Smooth muscle cell (in vitro differentiated cells): ENCODE results near the gene ABHD14A. TPM values are rescaled to one million over a fixed set of nuclear protein-coding genes. Genes with fewer than 3 reads are reported as not detected.

ENCODE experiments used
- DNase-seq: peaks from one replicate; lab custom pipeline; 2025; ENCODE audit not compliant: unreplicated experiment; lab: John Stamatoyannopoulos, UW
- H2AFZ ChIP-seq: fragments of 200-600 bp; sonication (generic); 2 replicates; pipeline ENCODE4 v1.6.0; 2016; ENCODE audit warnings: antibody characterized with exemption, low read depth, mild to moderate bottlenecking
- H3F3A ChIP-seq: fragments of 200-600 bp; sonication (generic); 2 replicates; pipeline ENCODE4 v1.6.0; 2017; ENCODE audit warnings: antibody characterized with exemption, low read depth
- H3K27ac ChIP-seq: fragments of 200-600 bp; sonication (generic); 2 replicates; pipeline ENCODE4 v1.5.1; 2016; ENCODE audit warnings: low read depth, mild to moderate bottlenecking
- H3K27me3 ChIP-seq: fragments of 200-600 bp; sonication (generic); 2 replicates; pipeline ENCODE4 v1.6.1; 2016; ENCODE audit warnings: low read depth, mild to moderate bottlenecking
- H3K36me3 ChIP-seq: fragments of 200-600 bp; sonication (generic); 2 replicates; pipeline ENCODE4 v1.5.1; 2016; ENCODE audit warnings: low read depth
- H3K4me1 ChIP-seq: fragments of 200-600 bp; sonication (generic); 2 replicates; pipeline ENCODE4 v1.5.1; 2016; ENCODE audit warnings: low read depth
- H3K4me2 ChIP-seq: fragments of 200-600 bp; sonication (generic); 2 replicates; pipeline ENCODE4 v1.6.0; 2016; ENCODE audit warnings: mild to moderate bottlenecking
- H3K4me3 ChIP-seq: fragments of 200-600 bp; sonication (generic); 2 replicates; pipeline ENCODE4 v1.5.1; 2016; ENCODE audit warnings: mild to moderate bottlenecking
- H3K79me2 ChIP-seq: fragments of 200-600 bp; sonication (generic); 2 replicates; pipeline ENCODE4 v1.6.0; 2016; ENCODE audit warnings: low read depth, mild to moderate bottlenecking
- H3K9ac ChIP-seq: fragments of 200-600 bp; sonication (generic); 2 replicates; pipeline ENCODE4 v1.6.0; 2016; ENCODE audit warnings: low read depth
- H3K9me3 ChIP-seq: fragments of 200-600 bp; sonication (generic); replicated peaks from 2 replicates; pipeline ENCODE4 v1.5.1; 2016; ENCODE audit warnings: low read depth
- H4K20me1 ChIP-seq: fragments of 200-600 bp; sonication (generic); 2 replicates; pipeline ENCODE4 v1.6.0; 2016; ENCODE audit warnings: low read depth
- WGBS: methylation state at CpG from one replicate; pipeline ENCODE4 v1.1.7; 2016; ENCODE audit warnings: low lambda C conversion rate; 5-methylcytosine and 5-hydroxymethylcytosine counted together
- polyA plus RNA-seq: library from polyadenylated mRNA; unstranded; fragments of >200 nt; fragmentation: Nextera tagmentation; extraction: Ambion mirVana; gene quantifications from 2 replicates; pipeline ENCODE4 v1.2.1, GENCODE V29; 2016
- total RNA-seq: library from RNA; depleted of rRNA; stranded (reverse); fragments of >200 nt; gene quantifications from 2 replicates; pipeline ENCODE4 v1.2.3, GENCODE V29; 2014
- TF ChIP-seq, protein P1 (sequence below): fragments of 200-600 bp; sonication (generic); IDR thresholded peaks from 2 replicates; pipeline ENCODE4 v1.5.1; 2017; ENCODE audit warnings: borderline replicate concordance, mild to moderate bottlenecking, antibody characterized with exemption; ENCODE audit not compliant: insufficient read depth, poor library complexity, severe bottlenecking

The ABHD14A gene
- total and polyA plus RNA-seq, 2 experiments from 2014 or later, result 16.1 to 49.7 TPM

- H3K27ac ChIP-seq, result no peak overlapping the region
- H2AFZ ChIP-seq, result no peak overlapping the region
- H3K27me3 ChIP-seq, result no peaks in the 10 kb centered on the region
- no peaks in the 10 kb centered on the region for H3K9me3 ChIP-seq
- H3K36me3 ChIP-seq, result no peaks in the 10 kb centered on the region
- H3K4me2 ChIP-seq, result no peak overlapping the region
- no peaks in the 10 kb centered on the region for H3K4me1 ChIP-seq
- H3K9ac ChIP-seq, result no peak overlapping the region
- H3F3A ChIP-seq, result no peaks in the 10 kb centered on the region
- DNase-seq, result no peak
- H3K79me2 ChIP-seq, result peaks cover 19% of the 10 kb centered on the region
- WGBS, result 94% methylated on average over 11 of the region's 11 CpGs
- H3K4me3 ChIP-seq, result no peak overlapping the region
- TF ChIP-seq, protein P1, sequence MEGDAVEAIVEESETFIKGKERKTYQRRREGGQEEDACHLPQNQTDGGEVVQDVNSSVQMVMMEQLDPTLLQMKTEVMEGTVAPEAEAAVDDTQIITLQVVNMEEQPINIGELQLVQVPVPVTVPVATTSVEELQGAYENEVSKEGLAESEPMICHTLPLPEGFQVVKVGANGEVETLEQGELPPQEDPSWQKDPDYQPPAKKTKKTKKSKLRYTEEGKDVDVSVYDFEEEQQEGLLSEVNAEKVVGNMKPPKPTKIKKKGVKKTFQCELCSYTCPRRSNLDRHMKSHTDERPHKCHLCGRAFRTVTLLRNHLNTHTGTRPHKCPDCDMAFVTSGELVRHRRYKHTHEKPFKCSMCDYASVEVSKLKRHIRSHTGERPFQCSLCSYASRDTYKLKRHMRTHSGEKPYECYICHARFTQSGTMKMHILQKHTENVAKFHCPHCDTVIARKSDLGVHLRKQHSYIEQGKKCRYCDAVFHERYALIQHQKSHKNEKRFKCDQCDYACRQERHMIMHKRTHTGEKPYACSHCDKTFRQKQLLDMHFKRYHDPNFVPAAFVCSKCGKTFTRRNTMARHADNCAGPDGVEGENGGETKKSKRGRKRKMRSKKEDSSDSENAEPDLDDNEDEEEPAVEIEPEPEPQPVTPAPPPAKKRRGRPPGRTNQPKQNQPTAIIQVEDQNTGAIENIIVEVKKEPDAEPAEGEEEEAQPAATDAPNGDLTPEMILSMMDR, result no peak
- no peaks in the 10 kb centered on the region for H4K20me1 ChIP-seq
These were observed 30.3 kb upstream of the ABHD14A start for GRCh38 chr3:51944451-51945021.

DNA sequence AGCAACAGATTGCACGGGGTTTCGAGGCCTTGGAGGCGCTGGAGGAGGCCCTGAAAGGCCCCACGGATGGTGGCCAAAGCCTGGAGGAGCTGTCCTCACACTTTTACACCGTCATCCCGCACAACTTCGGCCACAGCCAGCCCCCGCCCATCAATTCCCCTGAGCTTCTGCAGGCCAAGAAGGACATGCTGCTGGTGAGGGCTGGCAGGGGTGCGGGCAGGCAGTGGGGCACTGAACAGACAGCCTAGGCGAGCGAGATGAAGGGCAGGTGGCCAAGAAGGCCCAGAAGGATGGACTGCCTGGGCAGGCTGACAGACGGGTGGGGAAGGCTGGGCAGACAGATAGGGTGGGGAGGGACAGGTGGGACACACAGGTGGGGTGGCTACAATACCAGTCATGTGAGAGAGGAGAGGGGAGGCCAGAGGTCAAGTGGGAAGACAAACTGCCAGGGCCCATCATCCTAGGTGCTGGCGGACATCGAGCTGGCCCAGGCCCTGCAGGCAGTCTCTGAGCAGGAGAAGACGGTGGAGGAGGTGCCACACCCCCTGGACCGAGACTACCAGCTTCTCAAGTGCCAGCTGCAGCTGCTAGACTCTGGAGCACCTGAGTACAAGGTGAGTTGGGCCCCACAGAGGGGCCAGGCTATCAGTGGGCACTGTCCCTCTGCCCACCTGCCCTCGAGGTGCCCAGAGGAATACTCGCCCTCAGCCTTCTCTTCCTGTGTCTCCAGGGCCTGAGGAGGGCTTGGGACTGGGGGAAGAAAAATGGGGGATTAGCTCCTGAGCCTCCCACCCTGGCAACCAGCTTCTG, 29.6 kb upstream of the ABHD14A start:
- Histone ChIP-seq H2AFZ (no peak overlapping the region), H3K27me3 (no peaks in the 10 kb centered on the region), H3K4me1 (no peaks in the 10 kb centered on the region), H3K4me2 (no peak overlapping the region), H3K79me2 (peaks cover 12% of the 10 kb centered on the region), H3K4me3 (no peak overlapping the region), H3K9ac (no peak overlapping the region), H3K36me3 (no peaks in the 10 kb centered on the region), H3K9me3 (no peaks in the 10 kb centered on the region), H3F3A (no peaks in the 10 kb centered on the region), H3K27ac (no peak overlapping the region), H4K20me1 (no peaks in the 10 kb centered on the region)
- DNase-seq, result no peak
- TF ChIP-seq, protein P1, result no peak
- 90% methylated on average over 18 of the region's 18 CpGs for WGBS

- H4K20me1 ChIP-seq, result no peaks in the 10 kb centered on the region
- H3K9me3 ChIP-seq, result no peaks in the 10 kb centered on the region
- H3K4me1 ChIP-seq, result no peaks in the 10 kb centered on the region
- TF ChIP-seq, protein P1, result no peak
- H3K27ac ChIP-seq, result no peak overlapping the region
- no peak for DNase-seq
- H3K4me3 ChIP-seq, result no peak overlapping the region
- 94% methylated on average over 14 of the region's 14 CpGs for WGBS
- no peaks in the 10 kb centered on the region for H3F3A ChIP-seq
- no peak overlapping the region for H3K4me2 ChIP-seq
- no peaks in the 10 kb centered on the region for H3K27me3 ChIP-seq
- H2AFZ ChIP-seq, result no peak overlapping the region
- peaks cover 3% of the 10 kb centered on the region for H3K79me2 ChIP-seq
- no peaks in the 10 kb centered on the region for H3K36me3 ChIP-seq
- no peak overlapping the region for H3K9ac ChIP-seq
These were observed 28.7 kb upstream of the ABHD14A start for GRCh38 chr3:51945926-51946705.
